ENCODE data around the gene LY6G6D.

GRCh38 chr6:31725502-31726350 lies 10.6 kb downstream of the LY6G6D start:
- TF ChIP-seq CTCF (IDR thresholded peaks at IDR 0.05; ENCODE audit: low read depth, low read length) (no peak), EZH2phosphoT487 (IDR thresholded peaks at IDR 0.05; ENCODE audit: low read depth) (no peak)

All from OCI-LY3 (cell line).